ENCODE data around the gene ZDHHC21.

ZDHHC21 gene

GRCh38 chr9:14616188-14616982 lies 76.8 kb downstream of the ZDHHC21 start:
- DNase-seq (ENCODE audit: low read depth) = peak; percentile 73
- peak; percentile 70 for TF ChIP-seq CTCF (IDR thresholded peaks at IDR 0.05; ENCODE audit: insufficient read depth, low read depth, low read length, missing control alignments)
- no peak overlapping the region for H3K4me3 ChIP-seq (ENCODE audit: low read length)

DNA sequence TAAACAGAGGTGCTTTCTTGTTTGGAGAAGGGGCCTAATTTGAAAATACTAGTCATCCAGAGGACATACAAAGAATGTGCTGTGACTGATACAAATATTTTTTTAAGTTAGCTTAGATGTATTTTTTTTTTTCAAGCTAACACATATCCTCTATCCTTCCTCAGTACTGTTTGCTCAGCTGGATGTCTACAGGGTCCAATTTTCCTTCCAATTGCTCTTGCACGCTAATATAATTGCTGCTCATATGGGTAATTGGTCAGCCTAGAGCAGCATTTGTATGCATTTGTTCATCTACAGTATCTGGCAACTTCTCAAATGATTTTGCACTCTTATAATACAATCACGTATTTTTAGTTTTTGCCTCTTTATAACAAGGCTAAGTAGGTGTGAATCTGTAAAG lies 84.7 kb downstream of the ZDHHC21 start:
- TF ChIP-seq CTCF (IDR thresholded peaks at IDR 0.05; ENCODE audit: insufficient read depth, low read depth, low read length, missing control alignments) = no peak
- H3K4me3 ChIP-seq (ENCODE audit: low read length) = no peak overlapping the region

DNA sequence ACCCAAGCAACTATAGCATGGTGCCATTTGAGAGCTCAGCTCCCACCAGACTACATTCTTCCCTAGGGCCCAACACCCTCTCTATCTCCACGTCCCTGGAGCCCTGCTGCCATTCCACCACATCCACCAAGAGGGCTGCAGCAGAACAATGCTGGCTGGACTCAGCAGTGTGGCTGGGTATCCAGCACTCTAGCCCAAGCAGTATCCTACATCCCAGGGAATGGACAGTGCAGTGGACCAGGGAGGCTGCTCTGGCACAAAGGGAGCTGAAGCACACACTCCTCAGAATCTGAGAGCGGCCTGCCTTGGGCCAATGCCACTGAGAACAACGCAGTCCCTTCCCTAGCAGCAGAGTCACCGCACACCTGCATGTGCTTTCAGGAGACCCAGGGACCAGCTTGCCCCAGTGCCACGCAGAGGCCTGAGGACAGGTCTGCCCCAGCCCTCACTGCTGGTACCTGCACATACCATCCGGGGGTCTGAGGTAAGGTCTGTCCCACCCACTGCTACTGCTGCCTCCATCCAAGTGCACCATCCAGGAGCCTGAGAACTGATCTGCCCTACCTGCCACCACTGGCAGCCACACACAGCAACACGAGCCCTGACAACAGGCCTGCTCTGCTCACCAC lies 95.9 kb downstream of the ZDHHC21 start:
- TF ChIP-seq CTCF (IDR thresholded peaks at IDR 0.05; ENCODE audit: insufficient read depth, low read depth, low read length, missing control alignments) = no peak
- no peak for DNase-seq (ENCODE audit: low read depth)
- H3K4me3 ChIP-seq (ENCODE audit: low read length) = no peak overlapping the region

More for the DNA sequence above, 84.7 kb downstream of the ZDHHC21 start:
- no peak for DNase-seq (ENCODE audit: low read depth)

GRCh38 chr9:14593406-14593805 lies 99.8 kb downstream of the ZDHHC21 start:
- peak; percentile 69 for DNase-seq (ENCODE audit: low read depth)
- no peak for TF ChIP-seq CTCF (IDR thresholded peaks at IDR 0.05; ENCODE audit: insufficient read depth, low read depth, low read length, missing control alignments)
- H3K4me3 ChIP-seq (ENCODE audit: low read length) = no peak overlapping the region

DNA sequence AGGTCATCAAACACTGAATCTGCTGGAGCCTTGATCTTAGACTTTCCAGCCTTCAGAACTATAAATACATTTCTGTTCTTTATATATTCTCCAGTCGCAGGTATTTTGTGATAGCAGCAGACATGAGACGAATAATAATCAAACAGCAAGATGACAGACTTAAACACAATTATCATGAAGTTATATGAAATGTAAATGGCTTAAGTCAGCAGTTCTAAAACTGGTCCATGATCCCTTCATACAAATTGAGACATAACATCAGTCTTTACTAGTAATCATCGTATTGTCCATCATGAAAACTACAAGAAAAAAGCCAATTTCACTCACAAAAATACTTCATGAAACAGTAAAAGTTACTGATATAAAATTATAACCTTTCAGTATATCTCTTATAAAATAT lies 101.8 kb downstream of the ZDHHC21 start:
- no peak for TF ChIP-seq CTCF (IDR thresholded peaks at IDR 0.05; ENCODE audit: insufficient read depth, low read depth, low read length, missing control alignments)
- no peak for DNase-seq (ENCODE audit: low read depth)
- H3K4me3 ChIP-seq (ENCODE audit: low read length) = no peak overlapping the region

DNA sequence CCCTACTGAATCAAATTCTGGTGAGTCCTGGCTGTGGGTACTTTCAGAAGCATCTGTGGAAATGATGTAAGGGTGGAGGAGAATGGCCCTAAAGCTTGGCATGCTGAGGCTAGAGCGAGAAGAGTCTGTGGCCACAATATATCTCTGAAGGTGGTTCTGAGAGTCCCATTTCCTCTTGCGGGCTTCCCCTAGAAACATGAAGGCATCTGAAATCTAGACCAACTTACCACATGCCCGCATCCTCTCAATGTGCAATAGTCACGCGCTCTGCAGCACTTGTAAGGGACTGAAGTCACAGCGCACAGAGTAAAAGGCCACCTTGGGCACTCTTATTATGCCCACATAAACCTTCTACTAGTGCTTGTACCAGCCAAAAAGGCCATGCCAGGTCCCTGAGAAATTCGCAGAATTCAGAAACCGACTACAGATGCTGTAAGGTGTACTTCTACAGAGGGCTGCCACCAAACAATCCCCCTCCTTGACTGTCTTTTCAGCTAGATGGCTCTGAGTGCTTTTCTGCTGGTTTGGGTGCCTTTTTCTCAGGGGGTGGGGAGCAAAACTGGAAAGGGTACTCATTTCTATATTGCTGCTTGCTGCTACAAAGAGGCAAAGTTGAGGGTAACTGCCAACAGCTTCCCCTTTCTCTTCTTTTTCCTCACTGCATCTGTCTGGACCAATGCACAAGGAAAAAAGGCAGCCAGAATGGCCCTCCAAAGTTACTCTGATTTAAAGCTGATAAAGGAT lies 107.3 kb downstream of the ZDHHC21 start:
- no peak overlapping the region for H3K4me3 ChIP-seq (ENCODE audit: low read length)
- DNase-seq (ENCODE audit: low read depth) = no peak
- no peak for TF ChIP-seq CTCF (IDR thresholded peaks at IDR 0.05; ENCODE audit: insufficient read depth, low read depth, low read length, missing control alignments)
